ENCODE data around the gene PITPNM3. TPM values are rescaled to one million over a fixed set of nuclear protein-coding genes. Genes with fewer than 3 reads are reported as not detected.

The PITPNM3 gene
- total RNA-seq, 4 donors from 2014 or later = 0.13 to 0.87 (median 0.41) TPM

- in situ Hi-C loops (cut with MboI; ENCODE audit: low sequenced_read_pairs in 4 of 4) = loop anchor here in 2 of 4 donors (5.0 to 25.0 kb wide), 2 partner anchors 843 to 1193 kb away; partner anchors contain the start of gene SCIMP (in 1 of the 2)
- intact Hi-C loops (cut with DNase I; ENCODE audit: low total_unique reads) = loop anchor here (10.0 kb wide), 1 partner anchor 1186 kb away; no protein-coding TSS in a partner anchor
- no peaks in the 10 kb centered on the region for H3K4me1 ChIP-seq
Observed at GRCh38 chr17:6430769-6431168, 125.6 kb downstream of the PITPNM3 start.

DNA sequence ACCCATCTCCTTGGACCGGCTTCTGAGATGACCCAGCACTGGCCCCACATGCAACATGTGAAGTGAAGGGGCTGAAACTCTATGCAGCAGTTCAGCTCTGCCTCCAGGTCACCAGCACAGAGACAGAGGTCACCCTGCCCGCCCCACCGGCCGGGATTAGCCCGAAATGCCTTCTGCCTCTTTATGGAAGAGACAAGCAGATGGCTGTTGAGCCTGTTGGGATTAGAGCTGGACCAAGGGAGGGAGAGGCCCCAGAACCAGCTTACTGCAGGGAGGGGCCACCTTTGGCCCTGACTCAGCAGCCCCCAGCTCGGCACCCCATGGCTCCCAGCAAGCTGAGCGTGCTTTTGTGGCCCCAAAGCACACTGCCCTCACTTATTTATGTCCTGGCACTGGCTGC, 127.1 kb downstream of the PITPNM3 start:
- no peaks in the 10 kb centered on the region for H3K4me1 ChIP-seq
- H3K36me3 ChIP-seq = no peaks in the 10 kb centered on the region
- TF ChIP-seq POLR2A (IDR thresholded peaks at IDR 0.05) = no peak
- TF ChIP-seq, protein P1, sequence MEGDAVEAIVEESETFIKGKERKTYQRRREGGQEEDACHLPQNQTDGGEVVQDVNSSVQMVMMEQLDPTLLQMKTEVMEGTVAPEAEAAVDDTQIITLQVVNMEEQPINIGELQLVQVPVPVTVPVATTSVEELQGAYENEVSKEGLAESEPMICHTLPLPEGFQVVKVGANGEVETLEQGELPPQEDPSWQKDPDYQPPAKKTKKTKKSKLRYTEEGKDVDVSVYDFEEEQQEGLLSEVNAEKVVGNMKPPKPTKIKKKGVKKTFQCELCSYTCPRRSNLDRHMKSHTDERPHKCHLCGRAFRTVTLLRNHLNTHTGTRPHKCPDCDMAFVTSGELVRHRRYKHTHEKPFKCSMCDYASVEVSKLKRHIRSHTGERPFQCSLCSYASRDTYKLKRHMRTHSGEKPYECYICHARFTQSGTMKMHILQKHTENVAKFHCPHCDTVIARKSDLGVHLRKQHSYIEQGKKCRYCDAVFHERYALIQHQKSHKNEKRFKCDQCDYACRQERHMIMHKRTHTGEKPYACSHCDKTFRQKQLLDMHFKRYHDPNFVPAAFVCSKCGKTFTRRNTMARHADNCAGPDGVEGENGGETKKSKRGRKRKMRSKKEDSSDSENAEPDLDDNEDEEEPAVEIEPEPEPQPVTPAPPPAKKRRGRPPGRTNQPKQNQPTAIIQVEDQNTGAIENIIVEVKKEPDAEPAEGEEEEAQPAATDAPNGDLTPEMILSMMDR (IDR thresholded peaks at IDR 0.05 in 4 of 5, conservative IDR thresholded peaks at IDR 0.05 in 1 of 5) = no peak
- no peaks in the 10 kb centered on the region for H3K27me3 ChIP-seq
- ATAC-seq = no peak
- DNase-seq = no peak
- no peak overlapping the region for H3K4me3 ChIP-seq
- H3K27ac ChIP-seq = no peak overlapping the region
- in situ Hi-C loops (cut with MboI; ENCODE audit: low sequenced_read_pairs in 4 of 4) (loop anchor here in 1 of 4 donors (25.0 kb wide), 1 partner anchor 1192 kb away; the partner anchor contains the start of gene SCIMP), intact Hi-C loops (cut with DNase I; ENCODE audit: low total_unique reads) (no loop called here)
- no peaks in the 10 kb centered on the region for H3K9me3 ChIP-seq

More at GRCh38 chr17:6430769-6431168, 125.6 kb downstream of the PITPNM3 start:
- ATAC-seq (no peak), DNase-seq (no peak)
- Histone ChIP-seq H3K27ac (no peak overlapping the region), H3K4me3 (no peak overlapping the region), H3K9me3 (no peaks in the 10 kb centered on the region), H3K36me3 (no peaks in the 10 kb centered on the region), H3K27me3 (no peaks in the 10 kb centered on the region)
- TF ChIP-seq, protein P1 (IDR thresholded peaks at IDR 0.05 in 4 of 5, conservative IDR thresholded peaks at IDR 0.05 in 1 of 5) = no peak
- TF ChIP-seq POLR2A (IDR thresholded peaks at IDR 0.05) = no peak

GRCh38 chr17:6428207-6428965, 128.0 kb downstream of the PITPNM3 start:
- intact Hi-C loops (cut with DNase I; ENCODE audit: low total_unique reads) (no loop called here), in situ Hi-C loops (cut with MboI; ENCODE audit: low sequenced_read_pairs in 4 of 4) (loop anchor here in 1 of 4 donors (25.0 kb wide), 1 partner anchor 1191 kb away; the partner anchor contains the start of gene SCIMP)

DNA sequence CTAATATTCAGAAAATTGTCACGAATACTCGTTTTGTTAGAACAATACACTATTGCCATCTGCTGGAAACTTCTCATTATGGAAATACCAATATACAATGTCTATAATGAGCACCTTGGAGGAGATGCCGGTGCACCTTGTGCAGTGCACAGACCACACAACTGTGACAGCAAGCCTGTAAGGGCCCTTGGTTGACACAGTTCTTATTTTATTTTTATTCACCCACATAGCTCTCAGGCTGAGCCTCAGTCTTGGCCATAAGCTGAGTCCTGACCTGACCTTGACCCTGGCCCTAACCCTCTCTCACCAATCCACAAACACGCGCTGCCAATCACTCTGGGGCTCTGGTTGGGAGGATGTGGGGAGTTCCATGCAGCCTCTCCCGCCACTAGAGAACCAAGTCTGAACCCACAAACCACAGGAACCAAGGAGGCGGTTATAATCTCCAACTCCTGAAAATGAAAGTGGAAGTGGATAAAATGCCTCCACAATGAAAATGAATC, 129.0 kb downstream of the PITPNM3 start:
- H3K4me1 ChIP-seq = no peaks in the 10 kb centered on the region
- H3K9me3 ChIP-seq = no peaks in the 10 kb centered on the region
- in situ Hi-C loops (cut with MboI; ENCODE audit: low sequenced_read_pairs in 4 of 4) = loop anchor here in 1 of 4 donors (25.0 kb wide), 1 partner anchor 1190 kb away; the partner anchor contains the start of gene SCIMP
- ATAC-seq (no peak), DNase-seq (no peak)
- intact Hi-C loops (cut with DNase I; ENCODE audit: low total_unique reads) = no loop called here
- no peaks in the 10 kb centered on the region for H3K27me3 ChIP-seq
- no peak overlapping the region for H3K27ac ChIP-seq
- TF ChIP-seq, protein P1 (IDR thresholded peaks at IDR 0.05 in 4 of 5, conservative IDR thresholded peaks at IDR 0.05 in 1 of 5) = no peak
- TF ChIP-seq POLR2A (IDR thresholded peaks at IDR 0.05) = no peak
- H3K4me3 ChIP-seq = no peak overlapping the region
- no peaks in the 10 kb centered on the region for H3K36me3 ChIP-seq

More at GRCh38 chr17:6428207-6428965, 128.0 kb downstream of the PITPNM3 start:
- Histone ChIP-seq H3K36me3 (no peaks in the 10 kb centered on the region), H3K4me1 (no peaks in the 10 kb centered on the region), H3K9me3 (no peaks in the 10 kb centered on the region), H3K27me3 (no peaks in the 10 kb centered on the region), H3K4me3 (no peak overlapping the region), H3K27ac (no peak overlapping the region)
- DNase-seq = no peak
- TF ChIP-seq, protein P1 (IDR thresholded peaks at IDR 0.05 in 4 of 5, conservative IDR thresholded peaks at IDR 0.05 in 1 of 5) = no peak
- TF ChIP-seq POLR2A (IDR thresholded peaks at IDR 0.05) = no peak
- ATAC-seq = no peak
